Measurements from ENCODE around the gene DBH.

The DBH gene

GRCh38 chr9:133612816-133613215 lies 23.3 kb upstream of the DBH start:
- H4K20me1 ChIP-seq (ENCODE audit: insufficient read depth, low read length): no peaks in the 10 kb centered on the region
- H3K27me3 ChIP-seq (ENCODE audit: low read depth, low read length): peaks cover 39% of the 10 kb centered on the region

GRCh38 chr9:133613432-133613831 lies 22.7 kb upstream of the DBH start:
- no peaks in the 10 kb centered on the region for H4K20me1 ChIP-seq (ENCODE audit: insufficient read depth, low read length)
- H3K4me1 ChIP-seq (ENCODE audit: low read length): no peaks in the 10 kb centered on the region
- H3K36me3 ChIP-seq (replicated peaks; ENCODE audit: low read depth, low read length): no peaks in the 10 kb centered on the region
- H3K27ac ChIP-seq (ENCODE audit: low read length): no peak overlapping the region
- no peak overlapping the region for H2AFZ ChIP-seq (ENCODE audit: low read depth, low read length)
- TF ChIP-seq CTCF (IDR thresholded peaks at IDR 0.05; ENCODE audit: low read depth, low read length): no peak
- no peak for TF ChIP-seq EZH2phosphoT487 (IDR thresholded peaks at IDR 0.05; ENCODE audit: low read depth)
- H3K9ac ChIP-seq (ENCODE audit: low read length): no peak overlapping the region
- H3K9me3 ChIP-seq (ENCODE audit: insufficient read depth, low read length): no peaks in the 10 kb centered on the region
- H3K79me2 ChIP-seq (ENCODE audit: low read length): no peaks in the 10 kb centered on the region
- H3K27me3 ChIP-seq (ENCODE audit: low read depth, low read length): peaks cover 44% of the 10 kb centered on the region
- no peak overlapping the region for H3K4me2 ChIP-seq (ENCODE audit: low read length)
- H3K4me3 ChIP-seq (ENCODE audit: low read length): no peak overlapping the region

More at GRCh38 chr9:133612816-133613215, 23.3 kb upstream of the DBH start:
- Histone ChIP-seq H3K79me2 (ENCODE audit: low read length) (no peaks in the 10 kb centered on the region), H3K27ac (ENCODE audit: low read length) (no peak overlapping the region), H3K4me3 (ENCODE audit: low read length) (no peak overlapping the region), H3K36me3 (replicated peaks; ENCODE audit: low read depth, low read length) (no peaks in the 10 kb centered on the region), H3K9me3 (ENCODE audit: insufficient read depth, low read length) (no peaks in the 10 kb centered on the region), H3K4me2 (ENCODE audit: low read length) (no peak overlapping the region), H3K4me1 (ENCODE audit: low read length) (no peaks in the 10 kb centered on the region), H2AFZ (ENCODE audit: low read depth, low read length) (no peak overlapping the region), H3K9ac (ENCODE audit: low read length) (no peak overlapping the region)
- no peak for TF ChIP-seq EZH2phosphoT487 (IDR thresholded peaks at IDR 0.05; ENCODE audit: low read depth)
- TF ChIP-seq CTCF (IDR thresholded peaks at IDR 0.05; ENCODE audit: low read depth, low read length): no peak

GRCh38 chr9:133614056-133614455 lies 22.1 kb upstream of the DBH start:
- Histone ChIP-seq H3K4me1 (ENCODE audit: low read length) (no peaks in the 10 kb centered on the region), H3K4me2 (ENCODE audit: low read length) (no peak overlapping the region), H3K27me3 (ENCODE audit: low read depth, low read length) (peaks cover 49% of the 10 kb centered on the region), H3K4me3 (ENCODE audit: low read length) (no peak overlapping the region), H3K27ac (ENCODE audit: low read length) (no peak overlapping the region), H3K36me3 (replicated peaks; ENCODE audit: low read depth, low read length) (no peaks in the 10 kb centered on the region), H3K9me3 (ENCODE audit: insufficient read depth, low read length) (no peaks in the 10 kb centered on the region), H3K9ac (ENCODE audit: low read length) (no peak overlapping the region), H4K20me1 (ENCODE audit: insufficient read depth, low read length) (no peaks in the 10 kb centered on the region), H2AFZ (ENCODE audit: low read depth, low read length) (no peak overlapping the region), H3K79me2 (ENCODE audit: low read length) (no peaks in the 10 kb centered on the region)
- TF ChIP-seq EZH2phosphoT487 (IDR thresholded peaks at IDR 0.05; ENCODE audit: low read depth) (no peak), CTCF (IDR thresholded peaks at IDR 0.05; ENCODE audit: low read depth, low read length) (no peak)

- TF ChIP-seq EZH2phosphoT487 (IDR thresholded peaks at IDR 0.05; ENCODE audit: low read depth): no peak
- TF ChIP-seq CTCF (IDR thresholded peaks at IDR 0.05; ENCODE audit: low read depth, low read length): no peak
- Histone ChIP-seq H3K4me1 (ENCODE audit: low read length) (peaks cover 5% of the 10 kb centered on the region), H3K9me3 (ENCODE audit: insufficient read depth, low read length) (no peaks in the 10 kb centered on the region), H3K36me3 (replicated peaks; ENCODE audit: low read depth, low read length) (no peaks in the 10 kb centered on the region), H2AFZ (ENCODE audit: low read depth, low read length) (no peak overlapping the region), H4K20me1 (ENCODE audit: insufficient read depth, low read length) (no peaks in the 10 kb centered on the region), H3K9ac (ENCODE audit: low read length) (no peak overlapping the region), H3K4me3 (ENCODE audit: low read length) (no peak overlapping the region), H3K27me3 (ENCODE audit: low read depth, low read length) (peaks cover 49% of the 10 kb centered on the region), H3K27ac (ENCODE audit: low read length) (no peak overlapping the region), H3K4me2 (ENCODE audit: low read length) (no peak overlapping the region), H3K79me2 (ENCODE audit: low read length) (no peaks in the 10 kb centered on the region)
These were observed 21.5 kb upstream of the DBH start for GRCh38 chr9:133614678-133615077.
